ENCODE measurements around the gene WNT7A.

Gene WNT7A

GRCh38 chr3:13776253-13777050 is 103.4 kb downstream of the WNT7A start:
- Histone ChIP-seq H3K4me1 (ENCODE audit: insufficient read depth, poor library complexity, severe bottlenecking) (no peaks in the 10 kb centered on the region), H3K27me3 (ENCODE audit: insufficient read depth, poor library complexity, severe bottlenecking) (no peaks in the 10 kb centered on the region)

DNA sequence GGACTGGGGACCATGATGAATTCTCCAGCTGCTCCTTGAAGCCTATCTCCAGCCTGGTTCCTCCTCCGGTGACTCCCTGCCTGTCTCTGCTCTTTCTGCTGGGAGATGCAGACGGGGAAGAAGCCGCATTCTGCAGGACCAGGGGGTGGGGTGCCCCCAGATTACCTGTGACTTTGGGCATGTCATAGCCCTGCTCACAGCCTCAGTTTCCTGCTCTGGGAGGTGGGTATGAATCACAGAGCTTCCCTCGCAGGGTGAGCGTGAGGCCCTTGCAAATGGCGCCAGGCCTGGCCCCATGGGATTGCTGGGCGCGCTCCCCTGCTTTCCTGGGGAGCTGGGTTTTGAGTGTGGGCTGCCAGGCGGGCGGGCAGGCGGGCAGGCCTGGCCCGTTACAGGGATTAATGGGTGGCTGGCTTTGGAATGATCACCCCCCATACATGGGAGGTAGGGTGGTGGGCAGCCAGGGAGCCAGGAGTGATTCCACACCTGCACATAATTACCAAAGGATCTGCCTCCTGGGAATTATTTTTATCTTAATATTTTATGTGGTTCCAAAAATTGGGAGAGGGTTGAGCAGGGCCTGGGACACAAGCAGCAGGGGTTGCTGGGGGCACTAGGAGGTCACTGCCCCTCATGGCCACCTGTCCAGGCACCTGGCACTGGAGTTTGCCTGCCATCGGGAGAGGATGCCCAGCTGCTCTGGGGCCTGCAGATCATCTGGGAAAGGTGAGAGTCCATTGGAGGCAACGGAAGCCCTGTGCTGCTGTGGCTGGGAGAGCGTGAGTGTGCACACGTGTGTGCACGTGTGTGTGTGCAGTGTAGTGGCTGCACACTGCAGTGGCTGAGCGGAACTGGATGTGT is 106.8 kb downstream of the WNT7A start:
- no peak for TF ChIP-seq CTCF (IDR thresholded peaks at IDR 0.05; ENCODE audit: poor library complexity, severe bottlenecking)
- DNase-seq (ENCODE audit: low spot score): no peak
- no peaks in the 10 kb centered on the region for H3K9me3 ChIP-seq (ENCODE audit: severe bottlenecking)
- H3K27ac ChIP-seq (ENCODE audit: poor library complexity, severe bottlenecking): no peak overlapping the region
- no peaks in the 10 kb centered on the region for H3K27me3 ChIP-seq (ENCODE audit: insufficient read depth, poor library complexity, severe bottlenecking)
- H3K36me3 ChIP-seq (ENCODE audit: low read depth): no peaks in the 10 kb centered on the region
- peaks cover 8% of the 10 kb centered on the region for H3K4me1 ChIP-seq (ENCODE audit: insufficient read depth, poor library complexity, severe bottlenecking)
- no peak overlapping the region for H3K4me3 ChIP-seq (ENCODE audit: severe bottlenecking)
- ATAC-seq (ENCODE audit: low read depth): no peak

More at GRCh38 chr3:13776253-13777050, 103.4 kb downstream of the WNT7A start:
- TF ChIP-seq CTCF (IDR thresholded peaks at IDR 0.05; ENCODE audit: poor library complexity, severe bottlenecking): no peak
- DNase-seq (ENCODE audit: low spot score) (no peak), ATAC-seq (ENCODE audit: low read depth) (no peak)
- Histone ChIP-seq H3K9me3 (ENCODE audit: severe bottlenecking) (no peaks in the 10 kb centered on the region), H3K36me3 (ENCODE audit: low read depth) (no peaks in the 10 kb centered on the region), H3K4me3 (ENCODE audit: severe bottlenecking) (no peak overlapping the region), H3K27ac (ENCODE audit: poor library complexity, severe bottlenecking) (no peak overlapping the region)

DNA sequence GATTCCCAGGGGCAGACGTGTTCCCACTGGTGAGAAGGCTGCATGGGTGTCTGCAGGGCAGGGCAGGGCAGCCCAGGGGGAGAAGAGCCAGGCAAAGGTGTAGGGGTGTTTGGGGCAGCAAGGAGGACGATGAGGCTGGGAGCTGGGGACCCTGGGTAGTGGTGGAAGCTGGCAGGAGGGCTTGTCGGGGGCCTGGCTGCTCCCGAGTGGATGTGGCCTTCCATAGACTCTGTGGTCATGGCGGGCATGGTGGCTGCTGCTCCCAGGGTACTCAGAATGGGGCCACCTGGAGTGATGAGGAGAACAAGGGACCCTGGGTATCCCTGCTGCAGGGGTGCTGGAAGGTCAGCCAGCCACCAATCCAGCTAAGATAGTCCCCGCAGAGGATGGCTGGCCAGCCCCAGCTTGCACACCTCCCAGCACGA is 107.5 kb downstream of the WNT7A start:
- ATAC-seq (ENCODE audit: low read depth): no peak
- Histone ChIP-seq H3K4me3 (ENCODE audit: severe bottlenecking) (no peak overlapping the region), H3K4me1 (ENCODE audit: insufficient read depth, poor library complexity, severe bottlenecking) (peaks cover 8% of the 10 kb centered on the region), H3K36me3 (ENCODE audit: low read depth) (no peaks in the 10 kb centered on the region), H3K27me3 (ENCODE audit: insufficient read depth, poor library complexity, severe bottlenecking) (no peaks in the 10 kb centered on the region), H3K9me3 (ENCODE audit: severe bottlenecking) (no peaks in the 10 kb centered on the region), H3K27ac (ENCODE audit: poor library complexity, severe bottlenecking) (no peak overlapping the region)
- no peak for TF ChIP-seq CTCF (IDR thresholded peaks at IDR 0.05; ENCODE audit: poor library complexity, severe bottlenecking)
- DNase-seq (ENCODE audit: low spot score): no peak

DNA sequence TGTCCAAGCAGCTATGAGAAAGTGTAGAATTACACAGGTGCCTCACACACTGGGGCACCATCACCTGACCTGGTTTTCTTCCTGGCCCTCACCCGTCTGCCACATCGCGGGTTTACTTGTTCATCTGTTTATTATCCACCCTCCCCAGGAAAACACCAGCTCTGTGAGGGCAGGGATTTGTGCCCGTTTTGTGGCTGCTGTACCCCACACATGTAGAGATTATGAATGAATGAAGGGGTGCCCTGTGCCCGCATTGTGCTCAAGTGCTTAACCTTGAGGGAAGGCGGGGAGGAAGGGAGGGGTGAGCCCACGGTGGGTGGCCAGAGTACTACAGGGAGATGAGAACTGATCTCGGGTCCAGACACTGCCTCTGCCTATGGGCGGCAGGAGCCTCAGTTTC is 108.4 kb downstream of the WNT7A start:
- Histone ChIP-seq H3K36me3 (ENCODE audit: low read depth) (no peaks in the 10 kb centered on the region), H3K4me3 (ENCODE audit: severe bottlenecking) (no peak overlapping the region), H3K9me3 (ENCODE audit: severe bottlenecking) (no peaks in the 10 kb centered on the region), H3K27ac (ENCODE audit: poor library complexity, severe bottlenecking) (no peak overlapping the region), H3K4me1 (ENCODE audit: insufficient read depth, poor library complexity, severe bottlenecking) (peaks cover 8% of the 10 kb centered on the region), H3K27me3 (ENCODE audit: insufficient read depth, poor library complexity, severe bottlenecking) (no peaks in the 10 kb centered on the region)
- TF ChIP-seq CTCF (IDR thresholded peaks at IDR 0.05; ENCODE audit: poor library complexity, severe bottlenecking): no peak
- ATAC-seq (ENCODE audit: low read depth) (no peak), DNase-seq (ENCODE audit: low spot score) (no peak)
